CD4-positive, alpha-beta T cell treated with Interleukin-10 for 1 hour (primary cell): ENCODE results near the gene IL36G.
"Not testable (repeated sequence)": the region's sequence is repeated elsewhere in the genome, so short reads cannot be mapped to it uniquely, and the experiment has no call there.

Source experiments
- DNase-seq: peaks from one replicate; pipeline ENCODE4 v3.0.0-alpha.2; 2020

The IL36G gene

DNA sequence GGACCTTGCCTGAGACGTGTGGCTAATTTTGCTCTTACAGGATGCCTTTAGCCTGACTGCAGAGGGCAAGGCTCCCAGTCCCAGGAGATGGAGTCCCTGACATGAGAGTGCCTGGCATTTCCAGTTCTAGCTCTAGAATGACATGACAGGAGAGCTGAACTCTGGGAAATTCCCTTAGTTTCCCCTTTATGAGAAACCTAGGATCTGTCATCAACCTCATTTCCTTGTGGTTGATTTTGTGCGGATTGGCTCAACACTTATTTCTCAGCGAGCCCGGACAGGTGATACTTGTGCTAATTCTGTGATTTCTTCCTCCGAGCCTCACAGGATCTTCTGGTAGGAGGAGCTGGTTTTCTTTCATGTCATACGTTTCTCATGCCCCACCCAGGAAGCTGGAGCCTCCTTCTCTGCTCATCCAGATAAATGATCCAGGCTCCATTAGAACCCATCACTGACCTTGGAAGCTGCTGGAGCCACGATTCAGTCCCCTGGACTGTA is at the start of gene IL36G:
Gene IL36G, plus strand, starts transcription at position 448 of the 498 bp plus-strand sequence. CDS start 633 bp downstream, outside the sequence.
- DNase-seq: no peak

DNA sequence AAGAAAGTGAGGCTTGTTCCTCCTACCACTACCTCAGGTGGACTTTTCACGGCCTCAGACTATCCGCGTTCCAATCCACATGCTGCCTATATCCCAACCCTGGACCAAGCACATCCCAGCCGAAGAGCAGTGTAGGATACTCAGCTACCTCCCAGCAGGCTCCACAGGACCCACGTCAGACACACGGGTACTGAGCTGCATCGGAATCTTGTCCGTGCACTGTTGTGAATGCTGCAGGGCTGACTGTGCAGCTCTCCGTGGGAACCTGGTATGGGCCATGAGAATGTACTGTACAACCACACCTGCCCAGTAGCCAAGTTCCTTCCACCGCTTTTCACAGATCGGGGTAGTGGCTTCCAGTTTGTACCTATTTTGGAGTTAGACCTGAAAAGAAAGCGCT is 44.5 kb upstream of the IL36G start:
- no peak for DNase-seq

DNA sequence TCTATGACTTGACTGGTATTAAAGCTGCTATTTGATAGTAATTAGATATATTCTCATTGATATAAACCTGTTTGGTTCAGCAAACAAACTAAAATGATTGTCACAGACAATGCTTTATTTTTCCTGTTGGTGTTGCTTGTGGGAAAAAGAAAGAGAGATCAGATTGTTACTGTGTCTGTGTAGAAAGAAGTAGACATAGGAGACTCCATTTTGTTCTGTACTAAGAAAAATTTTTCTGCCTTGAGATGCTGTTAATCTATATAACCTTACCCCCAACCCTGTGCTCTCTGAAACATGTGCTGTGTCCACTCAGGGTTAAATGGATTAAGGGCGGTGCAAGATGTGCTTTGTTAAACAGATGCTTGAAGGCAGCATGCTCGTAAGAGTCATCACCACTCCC is 43.7 kb upstream of the IL36G start:
- DNase-seq: not testable (repeated sequence)

DNA sequence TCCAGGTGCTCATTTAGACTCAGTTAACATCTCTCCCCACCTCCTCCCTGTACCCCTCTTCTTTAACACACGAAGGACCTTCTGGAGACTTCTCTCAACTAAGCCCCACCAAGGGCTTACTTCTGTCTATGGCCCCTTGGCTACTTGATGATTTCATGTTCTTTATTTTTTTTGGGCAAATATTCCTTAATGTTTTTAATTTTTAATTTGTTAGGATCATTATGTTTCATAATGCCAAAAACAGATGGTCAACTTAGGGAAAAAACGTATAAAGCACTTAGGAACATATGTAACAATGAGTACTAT is 40.9 kb upstream of the IL36G start:
- no peak for DNase-seq

DNA sequence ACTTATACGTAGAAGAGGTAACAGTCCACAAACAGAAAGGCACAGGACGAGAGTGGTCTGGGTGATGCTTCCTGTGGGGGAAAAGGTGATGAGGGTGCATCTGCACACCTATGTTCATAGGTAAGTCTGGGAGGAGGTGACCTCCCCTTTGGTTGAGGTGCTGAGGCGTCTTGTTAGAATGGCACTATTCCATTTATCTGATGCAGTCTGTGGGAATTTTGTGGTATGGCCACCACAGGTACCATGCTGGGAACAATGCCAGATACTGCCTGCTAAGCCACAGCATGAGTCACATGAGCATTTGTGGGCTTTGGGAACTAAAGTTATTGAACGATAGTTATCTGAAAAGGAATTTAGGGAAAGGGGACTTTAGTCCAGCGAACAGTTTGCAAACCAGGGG is 38.9 kb upstream of the IL36G start:
- peak; percentile 26 for DNase-seq

DNA sequence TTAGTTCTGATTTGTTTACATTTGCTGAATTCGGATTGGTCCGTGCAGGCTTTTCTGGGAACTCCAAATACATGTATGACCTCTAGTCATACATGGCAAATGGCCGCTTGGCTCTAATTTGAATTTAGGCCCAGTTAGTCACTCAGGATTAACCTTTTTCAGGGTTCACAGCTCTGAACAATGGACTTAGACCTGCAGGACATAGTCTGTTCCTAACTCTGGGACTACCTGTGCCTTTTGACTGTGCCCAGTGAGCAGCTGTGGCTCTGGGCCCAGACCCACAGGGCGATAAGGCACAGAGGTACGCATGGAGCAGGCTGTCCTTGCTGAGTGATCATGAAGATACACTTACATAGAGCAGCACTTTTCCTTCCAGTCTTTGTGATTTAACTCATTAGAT is 38.4 kb upstream of the IL36G start:
- DNase-seq: no peak

DNA sequence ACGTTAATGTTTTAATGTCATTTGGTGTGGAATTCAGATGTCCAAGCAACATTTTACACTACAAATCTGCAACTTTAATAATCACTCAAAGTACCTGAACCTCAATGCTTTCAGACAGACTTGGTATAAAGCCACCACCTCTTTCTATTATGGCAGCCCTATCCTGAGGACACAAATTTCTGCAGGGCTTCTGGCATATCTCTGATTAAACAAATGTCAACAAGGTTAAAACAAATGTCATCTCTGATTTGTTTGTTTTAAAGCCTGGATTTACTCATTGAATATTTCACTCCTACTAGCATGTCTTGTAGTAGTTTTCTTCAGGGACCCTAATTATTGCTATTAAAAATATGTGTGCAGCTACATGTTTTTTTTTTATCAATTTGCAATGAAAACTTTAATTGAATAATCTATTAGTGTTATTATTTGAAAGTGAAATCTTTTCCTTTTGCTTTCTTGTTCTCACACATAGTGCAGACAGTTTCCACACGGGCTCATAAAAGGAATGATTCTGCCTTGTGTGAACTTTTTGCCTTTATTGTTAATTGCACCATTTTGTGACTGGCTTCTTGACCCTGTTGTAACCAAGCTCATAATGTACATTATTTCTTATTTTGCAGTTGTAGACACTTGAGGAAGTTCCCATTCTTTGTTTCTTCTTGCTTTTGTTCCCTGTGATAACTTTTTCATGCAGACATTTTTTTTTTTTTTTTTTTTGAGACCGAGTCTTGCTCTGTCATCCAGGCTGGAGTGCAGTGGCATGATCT is 36.8 kb upstream of the IL36G start:
- DNase-seq: no peak

DNA sequence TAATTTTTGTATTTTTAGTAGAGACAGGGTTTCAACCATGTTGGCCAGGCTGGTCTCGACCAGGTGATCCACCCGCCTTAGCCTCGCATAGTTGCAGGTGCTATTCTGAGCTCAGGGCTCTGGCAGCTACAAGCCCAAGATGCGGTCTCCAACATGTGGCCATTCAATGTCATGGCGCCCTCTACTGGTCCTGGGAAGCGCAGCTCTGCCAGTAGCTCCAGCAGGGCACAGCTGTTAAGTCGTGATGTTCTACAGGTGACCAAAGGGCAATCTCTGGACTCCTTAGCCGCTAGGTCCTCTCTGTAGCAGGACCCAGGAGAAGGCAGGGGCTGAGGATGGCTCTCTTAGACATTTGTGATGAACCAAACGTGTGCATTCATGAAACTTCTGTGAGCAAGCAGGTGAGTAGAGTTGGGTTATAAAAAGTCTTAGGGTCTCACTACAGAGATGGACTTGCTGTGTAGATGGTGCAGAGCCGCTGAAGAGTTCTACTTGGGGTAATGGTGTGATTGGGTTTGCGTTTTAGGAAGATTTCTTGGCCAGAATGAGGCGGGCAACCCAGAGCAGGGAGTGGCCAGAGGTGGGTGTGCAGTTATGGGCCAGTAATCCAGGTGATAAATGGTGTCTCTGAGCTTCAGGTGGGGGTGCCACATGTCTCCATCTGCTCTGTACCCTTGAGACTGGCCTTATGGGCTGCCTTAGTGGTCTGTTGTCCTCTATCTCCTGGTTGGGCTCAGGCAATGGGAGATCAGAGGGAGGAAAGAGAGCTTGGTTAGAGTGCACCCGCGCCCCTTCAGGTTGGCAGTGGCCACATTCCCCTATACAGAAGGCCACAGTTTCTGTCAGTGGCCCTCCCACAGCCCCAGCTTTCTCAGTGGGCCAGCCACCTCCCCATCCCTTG is 35.8 kb upstream of the IL36G start:
- peak; percentile 72 for DNase-seq

DNA sequence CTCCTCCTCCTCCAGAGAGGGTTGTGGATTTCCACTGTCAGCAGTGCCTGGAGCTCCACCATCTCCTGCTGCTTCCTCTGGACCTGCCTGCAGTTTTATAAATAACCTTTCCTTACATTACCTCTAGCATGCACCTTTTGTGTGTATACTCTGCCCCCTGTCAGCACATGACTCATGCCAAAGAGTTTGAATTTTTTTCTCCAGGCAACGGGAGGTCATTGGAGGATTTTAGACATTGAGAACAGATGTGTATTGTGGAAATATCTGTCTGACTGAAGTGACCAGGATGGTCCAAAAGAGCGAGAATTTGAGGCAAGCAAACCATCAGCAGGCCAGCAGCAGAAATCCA is 35.2 kb upstream of the IL36G start:
- DNase-seq: no peak

DNA sequence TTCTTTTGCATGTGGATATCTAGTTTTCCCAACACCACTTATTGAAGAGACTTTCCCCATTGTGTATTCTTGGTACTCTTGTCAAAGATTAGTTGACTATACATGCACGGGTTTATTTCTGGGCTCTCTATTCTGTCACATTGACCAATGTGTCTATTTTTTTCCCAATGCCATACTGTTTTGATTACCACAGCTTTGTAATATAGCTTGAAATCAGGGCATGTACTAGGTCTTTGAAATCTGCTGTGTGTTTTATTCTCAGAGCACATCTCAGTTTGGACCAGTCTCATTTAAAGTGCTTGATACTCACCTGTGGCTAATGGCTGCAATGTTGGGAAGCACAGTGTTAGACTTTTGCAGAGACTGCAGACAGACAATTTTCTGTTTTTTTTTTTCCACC is 32.8 kb upstream of the IL36G start:
- no peak for DNase-seq

DNA sequence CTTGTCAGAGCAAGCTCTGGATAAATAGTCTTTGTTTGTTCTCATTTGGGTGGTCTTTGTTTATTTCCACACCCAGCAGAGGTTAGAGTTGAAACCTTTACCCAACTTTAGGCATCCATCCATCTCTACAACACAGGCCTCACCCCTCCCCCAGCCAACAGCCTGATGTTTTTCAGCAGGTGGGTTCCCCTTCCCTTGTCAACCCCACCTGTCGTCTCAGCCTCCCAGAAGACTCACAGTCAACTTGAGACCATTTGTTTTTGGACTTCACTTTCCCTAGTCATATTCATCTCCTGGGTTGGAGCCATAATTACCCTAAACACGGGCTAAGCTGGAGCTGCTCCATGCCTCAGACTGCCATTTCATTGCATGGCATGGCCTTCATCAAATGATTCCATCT is 31.7 kb upstream of the IL36G start:
- DNase-seq: no peak

DNA sequence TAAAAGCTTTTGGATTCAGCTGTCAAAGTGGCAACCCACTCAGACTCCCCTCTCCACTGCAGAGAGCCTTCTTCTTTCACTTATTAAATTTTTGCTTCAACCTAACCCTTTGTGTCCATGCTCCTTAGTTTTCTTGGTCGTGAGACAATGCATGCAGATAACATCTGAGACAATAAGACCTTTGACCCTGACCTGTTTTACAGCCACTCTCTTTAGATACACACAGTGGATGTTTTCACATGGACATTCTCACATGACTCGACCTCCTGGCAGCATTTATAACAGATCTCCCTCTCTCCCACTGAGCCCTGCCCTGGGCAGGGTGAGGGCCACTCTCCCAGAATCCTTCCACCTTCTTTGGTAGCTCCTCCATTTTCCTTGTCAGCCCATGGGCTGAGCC is 30.4 kb upstream of the IL36G start:
- DNase-seq: no peak

DNA sequence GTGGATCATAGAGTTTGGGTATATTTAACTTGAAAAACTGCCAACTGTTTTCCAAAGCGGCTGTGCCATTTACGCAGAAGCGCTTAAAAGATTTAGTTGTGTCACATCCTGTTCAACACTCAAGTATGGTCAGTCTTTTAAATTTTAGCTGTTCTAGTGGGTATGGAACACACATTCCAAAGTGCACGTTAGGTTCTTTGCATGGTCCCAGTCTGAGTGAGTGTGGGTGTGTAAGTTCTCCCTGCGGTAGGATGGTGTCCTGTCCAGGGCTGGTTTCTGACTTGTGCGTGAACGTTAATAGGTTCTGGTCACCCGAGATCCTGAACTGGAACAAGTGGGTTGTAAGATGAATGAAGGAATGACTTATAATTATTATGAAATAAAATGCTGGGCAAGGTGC is 28.4 kb upstream of the IL36G start:
- DNase-seq: no peak

DNA sequence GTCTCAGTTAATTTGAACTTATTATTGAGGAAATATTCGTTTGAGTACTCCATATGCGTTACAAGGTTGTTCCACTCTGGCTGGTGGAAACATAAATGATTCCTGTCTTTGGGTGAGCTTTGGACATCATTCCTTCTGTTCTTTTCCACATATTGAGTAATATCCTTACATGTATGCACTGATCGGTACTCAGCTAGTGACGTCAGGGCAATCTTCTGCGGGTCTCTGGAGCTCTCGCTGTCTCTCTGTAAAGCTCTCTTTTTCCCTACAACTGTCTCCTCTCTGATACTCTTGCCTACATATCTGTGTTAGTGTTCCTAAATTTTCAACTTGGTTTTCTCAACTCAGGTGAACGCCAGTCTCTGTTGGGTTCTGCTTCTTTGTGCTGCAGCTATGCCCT is 23.4 kb upstream of the IL36G start:
- no peak for DNase-seq

DNA sequence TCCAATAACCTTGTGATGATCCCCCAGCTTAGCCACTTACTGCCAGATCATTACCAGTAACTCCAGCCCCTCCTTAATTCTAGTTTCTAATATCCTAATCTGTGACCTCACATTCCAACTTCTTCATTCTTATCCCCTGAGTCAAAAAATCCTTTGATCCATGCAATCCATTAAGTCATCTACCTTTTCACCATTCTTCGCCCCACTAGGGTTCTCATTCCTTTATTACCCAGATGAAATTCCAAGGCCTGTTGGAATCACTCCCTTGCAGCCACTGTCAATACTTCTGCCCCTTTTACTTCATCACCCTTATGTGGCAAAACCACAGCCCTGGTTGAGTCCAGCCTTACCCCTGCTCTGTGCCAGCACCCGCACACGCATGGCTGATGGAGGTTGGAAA is 20.3 kb upstream of the IL36G start:
- DNase-seq: no peak

DNA sequence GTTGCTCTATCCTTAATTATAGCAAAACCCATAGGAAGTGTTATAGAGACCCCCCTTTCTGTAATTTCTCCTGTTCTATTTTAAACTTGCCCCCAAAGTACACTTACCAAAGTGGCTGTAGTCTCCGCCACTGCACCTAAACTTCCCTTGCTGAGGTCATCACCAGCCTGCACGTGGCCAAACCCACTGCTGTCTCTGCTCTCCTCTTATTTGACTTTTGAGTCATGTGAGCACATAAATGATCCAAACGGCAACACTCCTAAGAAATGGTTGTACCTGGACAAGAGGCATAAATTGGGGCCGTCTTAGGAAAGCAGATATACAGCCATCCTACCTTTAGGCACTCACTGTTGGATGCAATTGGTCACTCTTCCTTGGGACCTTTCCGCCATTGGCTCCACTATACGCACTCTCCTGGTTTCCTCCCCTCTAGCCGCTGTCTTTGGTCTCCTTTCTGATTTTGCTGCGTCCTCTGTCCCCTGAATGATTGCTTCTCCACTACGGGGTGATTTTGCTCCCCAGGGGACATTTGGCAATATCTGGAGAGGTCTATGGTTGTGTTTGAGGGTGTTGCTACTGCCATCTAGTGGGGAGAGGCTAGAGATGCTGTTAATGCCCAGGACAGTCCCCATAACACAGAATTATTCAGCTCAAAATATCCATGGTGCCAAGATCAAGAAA is 19.2 kb upstream of the IL36G start:
- peak; percentile 60 for DNase-seq

DNA sequence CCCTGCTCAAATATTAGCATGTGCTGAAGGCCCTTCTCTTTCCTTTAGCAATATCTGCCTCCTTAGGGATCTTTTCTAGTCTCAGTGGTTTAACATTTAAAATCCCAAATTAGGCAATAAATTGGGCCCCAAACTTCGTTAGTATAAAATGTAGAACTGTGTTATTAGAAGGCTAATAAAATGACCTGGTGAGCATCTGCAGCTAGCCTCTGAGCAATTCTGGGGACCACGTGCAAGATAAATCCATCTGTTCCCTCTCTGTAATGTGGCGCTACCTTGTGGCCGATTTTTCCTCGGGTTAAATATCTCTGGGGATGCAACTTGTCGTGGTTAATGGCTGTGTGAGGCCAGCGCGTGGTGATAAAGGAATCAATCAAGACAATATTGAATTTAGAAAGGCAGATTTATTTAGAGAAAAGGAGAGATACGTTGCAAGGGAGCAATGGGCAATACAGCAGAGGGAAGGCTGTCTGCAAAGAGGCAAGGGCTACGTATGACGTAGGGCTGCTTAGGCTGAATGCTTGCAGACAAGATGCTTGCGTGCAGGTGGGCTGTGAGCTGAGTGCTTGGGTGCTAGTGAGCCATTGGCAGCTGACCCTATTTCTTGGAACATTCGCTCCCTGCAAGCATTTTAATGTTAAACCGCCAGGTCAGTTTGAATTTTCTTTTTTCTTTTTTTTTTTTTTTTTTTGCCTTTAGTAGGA is 18.5 kb upstream of the IL36G start:
- DNase-seq: no peak

DNA sequence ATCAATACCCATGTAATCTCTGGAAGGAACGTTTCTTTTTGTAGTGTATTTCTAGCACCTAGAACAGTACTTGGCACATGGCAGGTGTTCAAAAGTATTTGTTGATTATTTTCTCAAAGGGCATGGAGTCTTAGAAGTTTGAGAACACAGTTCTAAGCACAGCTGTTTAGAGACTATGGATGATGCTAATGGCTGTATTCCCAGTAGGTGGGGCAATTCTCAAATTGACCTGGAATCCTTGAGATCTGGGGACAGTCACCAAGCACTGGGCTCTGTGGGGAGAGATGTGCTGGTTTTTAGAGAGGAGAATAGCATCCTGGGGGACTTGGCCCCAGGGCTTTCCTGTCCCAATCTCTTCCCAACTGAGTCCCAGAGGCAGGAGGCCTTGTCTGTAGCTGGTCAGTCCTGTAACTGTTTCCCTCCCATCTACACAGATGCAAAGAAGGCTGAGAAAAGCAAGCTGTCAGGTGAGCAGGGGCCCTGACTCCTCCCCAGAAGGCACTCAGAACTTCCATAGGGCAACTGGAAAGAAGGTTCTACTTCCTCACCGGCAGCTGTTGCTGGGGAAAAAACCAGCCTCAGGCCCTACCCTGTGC is 17.5 kb upstream of the IL36G start:
- no peak for DNase-seq

DNA sequence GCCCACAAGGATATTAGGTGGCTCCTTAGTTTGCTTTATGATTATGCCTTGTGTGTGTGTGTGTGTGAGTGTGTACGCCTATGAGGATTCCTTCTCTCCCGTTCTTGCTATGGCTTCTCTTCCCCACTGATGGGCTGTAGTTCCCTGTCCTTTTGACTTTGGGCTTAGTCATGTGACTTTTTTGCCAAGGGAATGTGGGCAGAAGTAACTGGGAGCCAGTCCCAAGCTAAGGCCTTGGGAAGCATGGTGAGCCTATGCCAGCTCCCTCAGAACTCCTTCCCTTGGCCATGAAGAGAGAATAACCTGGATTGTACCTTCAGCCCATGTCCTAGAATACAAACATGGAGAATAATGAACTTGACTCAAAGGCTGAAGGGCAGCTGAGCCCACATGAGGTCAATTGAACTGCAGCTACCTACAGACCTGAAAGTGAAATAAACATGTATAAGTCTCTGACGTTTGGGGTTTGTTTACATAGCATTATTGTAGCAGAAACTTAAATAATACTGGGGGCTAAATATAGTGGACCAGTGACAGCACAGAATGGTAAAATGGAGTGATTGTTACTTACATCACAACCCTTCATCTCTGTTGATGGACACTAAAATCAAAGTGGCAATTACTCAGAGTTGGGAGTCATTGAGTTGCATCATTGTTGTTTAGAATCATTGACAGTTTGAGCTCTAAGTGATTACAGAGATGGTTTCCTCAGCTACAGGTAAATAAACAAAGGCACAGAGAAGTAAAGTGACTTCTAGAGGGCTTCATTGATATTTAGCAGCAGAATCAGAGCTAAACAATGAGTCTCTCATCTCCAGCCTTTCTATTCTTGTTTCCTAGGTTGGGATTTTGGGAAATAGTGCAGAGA is 15.3 kb upstream of the IL36G start:
- no peak for DNase-seq

DNA sequence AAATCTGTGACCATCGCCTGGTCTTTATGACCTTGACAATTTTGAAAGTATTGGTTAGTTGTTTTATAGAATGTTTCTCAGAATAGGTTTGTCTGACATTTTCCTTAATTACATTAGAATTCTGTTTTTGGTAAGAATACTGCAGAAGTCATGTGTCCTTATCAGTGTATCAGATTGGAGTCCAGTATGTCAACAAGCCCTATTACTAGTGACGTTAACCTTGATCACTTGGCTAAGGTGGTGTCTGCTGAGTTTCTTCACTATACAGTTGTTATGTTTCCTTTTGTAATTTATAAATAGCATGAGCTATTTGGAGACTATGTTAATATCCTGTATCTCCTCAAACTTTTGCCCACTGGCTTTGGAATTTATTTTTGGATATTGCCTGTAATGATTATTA is 10.8 kb upstream of the IL36G start:
- DNase-seq: no peak

DNA sequence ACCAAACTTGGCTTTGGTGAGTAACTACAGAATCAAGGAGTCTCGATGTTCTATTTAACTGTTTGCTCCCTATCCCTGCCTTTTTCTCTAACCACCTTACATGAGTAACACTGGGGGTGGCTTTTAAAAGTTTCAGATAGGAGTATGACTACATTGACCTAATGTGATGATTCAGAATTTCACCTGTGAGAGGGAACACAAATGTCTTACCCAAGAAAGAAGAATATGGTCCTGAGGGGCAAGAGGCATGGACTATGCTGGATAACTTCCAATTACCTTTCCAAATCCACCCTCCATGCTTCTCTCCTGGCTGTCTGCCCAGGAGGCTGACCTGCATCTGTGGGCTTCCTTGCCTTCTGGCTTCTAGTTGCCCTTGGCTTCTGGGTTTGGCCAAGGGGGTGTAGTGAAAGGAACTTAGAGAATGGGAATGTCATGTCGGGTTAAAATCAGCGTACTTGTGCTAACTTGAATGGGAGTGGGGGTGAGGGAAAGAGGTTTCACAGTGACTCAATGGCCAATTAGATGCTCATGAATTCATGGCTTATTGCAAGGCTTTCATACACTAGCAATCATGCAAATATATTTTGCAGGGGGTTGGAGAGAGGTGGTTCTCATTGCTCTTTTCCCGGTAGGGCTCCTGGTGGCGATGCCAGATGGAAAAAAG is 5.3 kb upstream of the IL36G start:
- DNase-seq: no peak
